Measurements from ENCODE around the gene ZNF737.
"Not testable (repeated sequence)": the region's sequence is repeated elsewhere in the genome, so short reads cannot be mapped to it uniquely, and the experiment has no call there.

The ZNF737 gene

DNA sequence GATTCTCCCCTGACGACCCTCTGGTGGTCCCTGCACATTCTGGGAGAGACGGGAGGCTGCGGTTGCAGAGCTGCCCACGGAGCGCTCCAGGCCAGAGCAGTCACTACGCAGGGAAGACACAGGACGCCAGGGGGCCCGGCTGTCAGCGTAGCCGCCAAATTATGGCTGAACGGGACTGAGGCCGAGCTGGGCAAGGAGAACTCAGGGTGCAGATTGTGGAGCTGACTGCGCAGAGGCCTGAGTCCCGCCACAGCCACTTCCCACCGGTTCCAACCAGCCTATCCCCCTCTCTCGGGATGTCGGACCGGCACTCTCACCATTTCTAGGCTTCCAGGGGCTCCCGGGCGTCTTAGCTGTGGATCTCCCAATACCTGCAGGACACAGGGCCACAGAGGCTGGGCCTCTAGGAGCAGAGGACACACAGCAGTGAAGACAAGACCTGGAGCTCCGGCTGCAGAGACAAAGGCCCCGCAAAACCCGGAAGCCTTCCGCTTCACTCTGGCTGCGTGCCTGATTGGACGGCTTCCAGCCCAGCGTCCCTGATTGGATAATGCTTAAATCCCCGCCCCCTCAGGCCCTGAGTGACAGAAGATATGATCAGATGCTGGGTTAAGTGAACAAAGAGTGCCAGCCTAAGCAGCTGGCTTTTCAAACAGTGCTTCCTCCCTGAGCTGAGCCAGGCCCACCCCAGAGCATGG, at the start of gene ZNF737:
TSS of gene ZNF737 (minus strand) at position 461 of the 698 bp plus-strand sequence. CDS start at position 320, 141 bp downstream.
- DNase-seq: peak; percentile 72

DNA sequence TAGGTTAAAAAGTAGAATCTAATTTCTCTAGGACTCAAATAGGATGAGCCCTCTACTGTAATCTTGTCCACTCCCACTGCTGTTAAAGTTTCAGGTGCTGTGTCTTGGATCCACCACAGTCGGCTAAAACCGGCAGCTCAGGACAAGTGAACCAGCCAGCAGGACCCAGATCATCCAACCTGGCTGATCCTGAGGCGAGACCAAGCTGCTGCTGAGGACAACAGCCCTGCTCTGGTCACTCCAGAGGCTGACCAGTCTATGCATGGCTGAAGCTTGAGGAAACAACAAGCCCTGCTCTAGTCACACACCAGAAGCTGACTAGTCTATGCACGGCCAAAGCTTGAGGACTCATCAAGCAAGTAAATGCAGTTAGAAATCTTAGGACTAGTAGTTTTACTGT, 49.4 kb upstream of the ZNF737 start:
- not testable (repeated sequence) for DNase-seq

DNA sequence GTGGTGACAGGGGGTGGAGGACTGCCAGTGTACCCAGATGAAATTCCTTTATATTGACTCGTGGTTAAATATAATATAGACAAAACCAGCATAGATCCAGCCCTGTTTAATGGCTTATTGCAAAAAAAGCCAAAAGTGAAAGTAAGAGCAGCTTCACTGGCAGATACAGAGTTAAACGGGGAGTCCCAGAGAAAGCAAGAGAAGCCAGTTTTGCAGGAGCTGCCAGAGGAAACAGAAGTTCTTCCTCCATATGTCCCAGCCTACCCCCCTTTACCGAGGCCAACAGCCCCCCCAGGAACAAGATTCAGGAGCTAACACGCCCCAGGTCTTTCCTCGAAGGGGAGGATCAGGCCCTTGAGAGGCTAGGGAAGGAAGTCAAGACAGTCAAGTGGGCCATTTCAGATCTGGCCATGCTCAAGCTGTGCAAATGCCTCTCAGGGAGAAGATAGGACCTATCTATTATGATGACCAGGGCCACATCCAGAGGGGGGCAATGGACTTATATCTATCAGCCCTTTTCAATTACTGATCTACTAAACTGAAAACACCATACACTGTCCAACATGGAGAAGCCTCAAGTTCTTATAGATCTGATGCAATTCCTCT, 47.2 kb upstream of the ZNF737 start:
- DNase-seq: no peak

DNA sequence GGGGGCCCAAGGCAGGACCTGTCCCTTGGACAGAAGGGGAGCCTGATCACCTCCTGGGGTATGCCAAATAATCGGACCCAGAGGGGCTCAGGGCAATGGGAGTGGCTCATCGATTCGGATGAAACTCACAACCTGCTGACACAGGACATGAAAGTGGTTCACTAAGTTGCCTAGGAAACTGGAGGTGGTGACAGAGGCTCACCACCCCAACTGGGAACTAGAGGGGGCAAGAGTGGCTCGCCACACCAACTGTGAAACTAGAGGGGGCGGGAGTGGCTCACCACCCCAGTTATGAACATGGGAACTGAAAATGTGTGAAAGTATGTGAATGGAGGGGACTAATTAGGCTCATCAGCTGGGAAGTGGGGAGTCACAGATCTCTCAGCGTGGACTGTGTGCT, 46.3 kb upstream of the ZNF737 start:
- DNase-seq: no peak

DNA sequence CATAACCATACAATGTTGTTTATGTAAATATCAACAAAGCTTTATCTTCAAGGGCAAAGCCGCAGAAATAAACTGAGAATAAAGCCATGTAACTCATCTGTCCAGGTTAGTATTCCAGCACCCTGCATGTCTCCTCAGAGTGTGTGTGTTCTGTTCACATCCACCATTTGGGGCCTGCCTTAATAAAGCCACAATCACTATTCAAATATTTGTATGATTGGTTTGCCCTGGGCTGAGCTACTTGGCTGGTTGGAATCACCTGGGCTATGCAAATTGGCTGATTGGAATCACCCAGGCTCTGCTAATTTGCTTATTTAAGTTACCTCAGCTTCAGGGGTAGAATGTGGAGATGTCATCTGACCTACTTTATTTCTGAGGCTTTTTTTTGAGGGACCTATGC, 42.4 kb upstream of the ZNF737 start:
- no peak for DNase-seq

DNA sequence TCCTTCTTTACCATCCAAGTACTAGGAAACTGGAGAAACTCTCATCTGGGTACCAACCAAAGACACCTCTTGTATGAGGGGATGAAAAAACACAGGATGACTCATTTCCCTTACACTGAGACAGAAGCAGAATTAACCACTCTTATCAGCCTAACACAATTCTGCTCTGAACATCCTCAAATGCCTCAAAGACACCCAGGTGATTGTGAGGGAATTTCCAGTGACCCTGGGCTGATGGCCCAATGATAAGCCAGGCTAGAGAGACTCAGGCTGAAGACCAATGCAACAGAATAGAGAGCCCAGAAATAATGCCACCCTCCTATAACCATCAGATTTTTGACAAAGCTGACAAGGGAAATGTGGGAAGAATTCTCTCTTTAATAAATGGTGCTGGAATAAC, 7.0 kb downstream of the ZNF737 start:
- no peak for DNase-seq

DNA sequence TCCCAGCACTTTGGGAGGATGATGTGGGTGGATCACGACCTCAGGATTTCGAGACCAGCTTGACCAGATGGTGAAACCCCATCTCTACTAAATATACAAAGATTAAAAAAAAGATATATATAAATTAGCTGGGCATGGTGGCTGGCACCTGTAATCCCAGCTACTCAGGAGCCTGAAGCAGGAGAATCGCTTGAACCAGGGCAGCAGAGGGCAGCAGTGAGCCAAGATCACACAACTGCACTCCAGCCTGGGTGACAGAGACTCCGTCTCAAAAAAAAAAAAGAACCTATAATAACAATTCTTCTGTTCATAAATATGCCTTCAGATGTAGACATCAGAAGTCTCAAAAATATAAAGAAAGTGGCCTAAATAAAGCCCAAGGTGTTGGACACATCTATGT, 7.6 kb downstream of the ZNF737 start:
- DNase-seq: no peak

DNA sequence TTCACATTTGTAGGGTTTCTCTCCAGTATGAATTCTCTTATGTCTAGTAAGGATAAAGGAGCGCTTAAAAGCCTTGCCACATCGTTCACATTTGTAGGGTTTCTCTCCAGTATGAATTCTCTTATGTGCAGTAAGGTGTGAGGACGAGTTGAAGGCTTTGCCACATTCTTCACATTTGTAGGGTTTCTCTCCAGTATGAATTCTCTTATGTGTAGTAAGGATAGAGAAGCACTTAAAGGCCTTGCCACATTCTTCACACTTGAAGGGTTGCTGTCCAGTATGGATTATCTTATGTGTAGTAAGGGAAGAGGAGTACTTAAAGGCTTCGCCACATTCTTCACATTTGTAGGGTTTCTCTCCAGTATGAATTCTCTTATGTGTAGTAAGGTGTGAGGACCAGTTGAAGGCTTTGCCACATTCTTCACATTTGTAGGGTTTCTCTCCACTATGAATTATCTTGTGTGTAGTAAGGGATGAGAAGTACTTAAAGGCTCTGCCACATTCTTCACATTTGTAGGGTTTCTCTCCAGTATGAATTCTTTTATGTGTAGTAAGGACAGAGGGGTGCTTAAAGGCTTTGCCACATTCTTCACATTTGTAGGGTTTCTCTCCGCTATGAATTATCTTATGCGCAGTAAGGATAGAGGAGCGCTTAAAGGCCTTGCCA, 20.8 kb downstream of the ZNF737 start:
- DNase-seq: not testable (repeated sequence)

DNA sequence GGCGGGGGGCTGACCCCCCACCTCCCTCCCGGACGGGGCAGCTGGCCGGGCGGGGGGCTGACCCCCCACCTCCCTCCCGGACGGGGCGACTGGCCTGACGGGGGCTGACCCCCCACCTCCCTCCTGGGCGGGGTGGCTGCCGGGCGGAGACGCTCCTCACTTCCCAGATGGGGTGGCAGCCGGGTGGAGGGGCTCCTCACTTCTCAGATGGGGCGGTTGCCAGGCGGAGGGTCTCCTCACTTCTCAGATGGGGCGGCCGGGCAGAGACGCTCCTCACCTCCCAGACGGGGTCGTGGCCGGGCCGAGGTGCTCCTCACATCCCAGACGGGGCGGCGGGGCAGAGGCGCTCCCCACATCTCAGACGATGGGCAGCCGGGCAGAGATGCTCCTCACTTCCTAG, 35.3 kb downstream of the ZNF737 start:
- DNase-seq: not testable (repeated sequence)

DNA sequence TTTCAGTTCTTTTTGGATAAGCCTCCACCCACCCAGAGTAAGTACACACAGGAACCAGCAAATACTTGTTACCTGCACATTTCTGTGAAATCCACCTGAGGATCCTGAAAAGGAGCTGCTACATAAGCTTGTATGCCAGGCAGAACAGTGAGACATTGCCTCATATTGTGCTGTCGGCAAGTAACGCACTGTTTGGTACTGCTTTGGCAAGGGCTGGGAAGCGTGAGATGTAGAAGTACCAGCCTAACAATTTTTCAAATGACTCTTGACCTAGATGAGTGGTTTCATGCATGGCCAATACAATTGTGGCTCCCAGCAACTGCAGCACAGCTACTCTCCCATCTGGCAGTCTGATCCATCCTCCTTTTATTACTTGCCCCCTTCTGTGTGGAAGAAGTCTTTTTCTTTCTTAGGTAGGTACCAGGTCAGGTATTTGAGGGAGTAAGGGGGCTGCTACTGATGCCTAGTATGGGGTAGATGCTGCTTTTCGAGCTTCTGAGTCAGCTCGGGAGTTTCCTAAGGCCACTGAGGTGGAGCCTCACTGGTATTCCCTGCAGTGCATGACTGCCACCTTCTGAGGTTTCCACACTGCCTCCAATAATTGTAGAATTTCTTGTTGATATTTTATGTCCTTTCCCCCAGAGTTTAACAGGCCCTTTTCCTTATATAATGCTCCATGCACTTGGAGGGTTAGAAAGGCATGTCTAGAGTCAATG, 52.2 kb downstream of the ZNF737 start:
- DNase-seq: no peak

DNA sequence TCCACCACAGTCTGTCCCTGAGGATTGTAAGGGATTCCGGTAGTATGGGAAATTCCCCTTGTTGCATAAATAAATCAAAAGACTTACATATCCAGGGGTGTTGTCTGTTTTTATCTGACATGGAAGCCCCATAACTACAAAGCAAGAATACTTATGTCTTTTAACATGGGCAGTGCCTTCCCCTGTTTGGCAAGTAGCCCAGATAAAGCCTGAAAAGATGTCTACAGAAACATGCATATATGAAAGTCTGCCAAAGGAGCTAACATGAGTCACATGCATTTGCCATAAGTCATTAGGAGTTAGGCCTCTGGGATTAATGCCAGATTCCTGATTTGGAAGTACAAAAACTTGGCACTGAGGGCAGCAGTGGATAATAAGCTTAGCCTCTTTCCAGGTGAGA, 62.1 kb downstream of the ZNF737 start:
- no peak for DNase-seq
